SK-N-DZ (cell line): ENCODE measurements around the gene CSTF3.
"Not testable (repeated sequence)": the region's sequence is repeated elsewhere in the genome, so short reads cannot be mapped to it uniquely, and the experiment has no call there.

Source experiments
- DNase-seq: peaks from one replicate; pipeline ENCODE4 v3.0.0-alpha.2; 2015; ENCODE audit warnings: low spot score

CSTF3 gene

DNA sequence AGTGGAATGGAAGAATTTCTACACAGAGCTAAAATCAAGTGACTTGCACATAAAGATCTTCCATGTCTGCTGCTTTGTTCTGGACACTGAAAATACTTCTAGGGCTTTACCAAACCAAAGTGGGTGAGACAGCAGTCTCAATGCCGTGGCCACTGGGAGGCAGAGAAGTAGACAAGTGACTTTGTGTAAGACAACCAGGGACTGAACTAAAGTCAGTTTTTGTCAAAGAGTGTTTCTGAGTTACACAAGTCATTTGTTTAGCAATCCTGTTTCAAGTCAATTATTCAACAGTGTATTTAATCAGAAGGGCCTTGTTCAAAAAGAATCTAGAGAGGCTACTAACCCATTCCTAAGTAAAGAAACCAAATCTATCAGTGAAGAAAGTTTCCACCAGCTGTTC, 75.3 kb downstream of the CSTF3 start:
- DNase-seq, result no peak

DNA sequence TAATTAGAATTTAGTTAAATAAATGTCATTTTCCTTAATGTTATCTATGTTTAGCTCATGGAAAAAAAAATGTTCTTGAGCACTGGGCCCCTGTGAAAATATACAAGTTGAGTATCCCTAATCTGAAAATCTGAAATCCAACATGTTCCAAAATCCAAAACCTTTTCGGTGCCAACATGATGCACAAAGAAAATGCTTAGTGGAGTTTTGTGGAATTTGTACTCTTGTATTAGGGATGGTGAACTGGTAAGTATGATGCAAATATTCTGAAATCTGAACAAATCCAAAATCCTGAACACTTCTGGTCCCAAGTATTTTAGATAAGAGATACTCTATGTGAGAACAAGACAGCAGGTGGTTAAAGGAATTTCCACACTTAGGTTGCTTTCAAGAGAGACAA, 77.4 kb downstream of the CSTF3 start:
- no peak for DNase-seq

DNA sequence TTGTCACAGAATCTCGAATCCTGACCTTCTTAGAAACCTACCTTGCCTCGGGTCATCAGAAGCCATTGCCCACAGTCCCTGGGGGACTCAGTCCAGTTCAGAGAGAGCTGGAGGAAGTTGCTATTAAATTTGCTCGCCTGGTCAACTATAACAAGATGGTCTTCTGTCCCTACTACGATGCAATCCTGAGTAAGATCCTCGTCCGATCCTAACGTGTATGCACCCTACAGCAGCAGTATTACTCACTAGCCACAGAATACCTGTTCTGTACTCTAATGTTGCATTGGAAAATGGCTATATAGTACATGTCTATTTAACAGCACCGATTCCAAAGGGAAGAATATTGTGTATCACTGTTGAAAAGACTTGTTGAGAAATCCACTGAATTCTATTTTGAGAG, 88.8 kb downstream of the CSTF3 start:
- no peak for DNase-seq

DNA sequence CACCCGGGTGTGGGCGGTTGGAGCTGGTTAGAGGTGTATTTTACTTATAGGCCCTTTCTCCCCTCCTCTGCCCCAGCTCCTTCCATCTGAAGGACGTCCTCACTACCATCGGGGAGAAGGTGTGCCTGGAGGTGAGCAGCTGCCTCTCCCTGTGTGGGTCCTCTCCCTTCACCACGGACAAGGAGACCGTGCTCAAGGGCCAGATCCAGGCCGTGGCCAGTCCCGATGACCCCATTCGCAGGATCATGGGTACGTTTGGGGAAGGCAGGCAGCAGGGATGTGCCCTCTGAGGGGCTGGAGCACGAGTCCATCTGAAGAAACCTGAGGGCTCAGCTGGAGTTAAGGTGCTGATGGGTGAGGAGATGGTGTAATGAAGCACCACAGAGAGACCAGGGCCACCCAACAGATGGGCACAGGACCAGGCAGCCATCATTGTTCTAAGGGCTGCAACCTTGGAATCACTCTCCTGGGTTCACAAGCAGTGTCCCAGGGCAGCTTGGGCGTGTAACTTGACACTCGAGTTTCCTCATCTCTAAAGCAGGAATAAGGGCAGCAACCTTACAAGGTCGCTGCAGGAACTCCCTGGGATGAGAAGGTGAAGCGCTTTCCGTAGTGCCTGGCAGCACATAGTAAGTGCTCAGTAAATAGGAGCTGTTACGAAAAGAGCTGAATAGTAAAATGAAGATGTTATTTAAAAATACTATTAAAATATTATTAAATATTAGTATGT, 92.5 kb downstream of the CSTF3 start:
- DNase-seq, result no peak

DNA sequence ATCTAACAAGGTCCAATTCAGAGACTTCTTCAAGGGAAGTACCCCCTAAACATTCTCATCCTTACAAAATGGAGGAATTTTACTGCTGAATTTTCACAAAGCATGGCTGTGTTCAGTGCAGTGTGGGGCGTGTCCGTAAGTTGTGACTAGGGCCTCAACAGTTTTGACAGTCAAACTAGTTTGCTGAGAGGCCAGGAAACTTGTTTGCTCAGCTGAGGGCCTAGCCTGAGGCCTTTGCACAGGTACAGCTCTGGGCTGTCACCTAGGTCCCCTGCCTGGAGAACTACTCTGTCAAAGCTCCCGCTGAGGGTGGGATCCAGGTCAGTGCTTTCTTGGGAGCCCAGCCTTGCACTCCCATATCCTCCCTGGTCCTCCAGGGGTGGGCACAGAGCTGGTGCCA, 94.0 kb downstream of the CSTF3 start:
- no peak for DNase-seq

DNA sequence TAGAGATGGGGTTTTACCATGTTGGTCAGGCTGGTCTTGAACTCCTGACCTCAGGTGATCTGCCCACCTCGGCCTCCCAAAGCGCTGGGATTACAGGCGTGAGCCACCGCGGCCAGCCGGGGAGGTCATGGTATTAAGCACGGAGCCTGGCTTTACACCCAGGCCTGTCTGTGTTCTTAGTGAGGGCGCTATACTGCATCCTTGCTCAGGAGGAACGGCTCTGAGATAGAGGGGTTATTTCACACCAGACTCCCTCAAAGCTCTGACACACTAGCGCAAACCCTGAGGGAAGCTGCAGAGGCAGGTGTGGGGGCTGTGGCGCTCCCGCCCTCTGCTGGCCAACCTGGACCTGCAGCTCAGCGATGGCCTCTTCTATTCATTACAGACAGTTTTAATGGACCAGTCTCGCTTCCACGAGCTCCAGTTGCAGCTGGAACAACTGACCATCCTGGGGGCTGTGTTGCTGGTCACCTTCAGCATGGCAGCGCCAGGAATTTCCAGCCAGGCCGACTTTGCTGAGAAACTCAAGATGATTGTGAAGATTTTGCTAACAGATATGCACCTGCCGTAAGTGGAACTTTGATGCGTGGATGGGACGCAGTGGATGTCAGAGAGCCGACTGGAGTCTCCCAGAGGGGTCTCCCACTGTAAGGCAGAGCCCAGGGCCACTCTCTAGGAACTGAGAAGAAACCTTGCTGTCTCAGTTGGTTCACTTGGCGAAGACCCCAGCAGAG, 95.7 kb downstream of the CSTF3 start:
- DNase-seq, result peak; percentile 64

DNA sequence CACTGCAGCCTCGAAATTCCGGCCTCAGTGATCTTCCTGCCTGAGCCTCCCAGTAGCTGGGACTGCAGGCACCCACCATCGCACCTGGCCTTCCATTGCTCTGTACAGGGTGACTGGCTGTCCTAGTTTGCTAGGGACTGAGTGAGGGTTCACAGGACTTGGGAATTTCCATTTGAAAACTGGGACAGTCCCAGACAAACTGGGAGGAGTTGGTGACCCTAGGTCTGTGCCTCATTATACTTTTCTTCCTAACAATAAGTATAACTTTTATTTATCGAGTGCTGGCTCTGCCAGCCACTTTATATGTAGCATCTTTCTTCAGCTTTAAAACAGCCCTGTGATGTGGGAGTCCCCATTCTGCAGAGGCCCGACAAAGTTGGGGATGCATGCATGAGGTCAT, 96.4 kb downstream of the CSTF3 start:
- no peak for DNase-seq

DNA sequence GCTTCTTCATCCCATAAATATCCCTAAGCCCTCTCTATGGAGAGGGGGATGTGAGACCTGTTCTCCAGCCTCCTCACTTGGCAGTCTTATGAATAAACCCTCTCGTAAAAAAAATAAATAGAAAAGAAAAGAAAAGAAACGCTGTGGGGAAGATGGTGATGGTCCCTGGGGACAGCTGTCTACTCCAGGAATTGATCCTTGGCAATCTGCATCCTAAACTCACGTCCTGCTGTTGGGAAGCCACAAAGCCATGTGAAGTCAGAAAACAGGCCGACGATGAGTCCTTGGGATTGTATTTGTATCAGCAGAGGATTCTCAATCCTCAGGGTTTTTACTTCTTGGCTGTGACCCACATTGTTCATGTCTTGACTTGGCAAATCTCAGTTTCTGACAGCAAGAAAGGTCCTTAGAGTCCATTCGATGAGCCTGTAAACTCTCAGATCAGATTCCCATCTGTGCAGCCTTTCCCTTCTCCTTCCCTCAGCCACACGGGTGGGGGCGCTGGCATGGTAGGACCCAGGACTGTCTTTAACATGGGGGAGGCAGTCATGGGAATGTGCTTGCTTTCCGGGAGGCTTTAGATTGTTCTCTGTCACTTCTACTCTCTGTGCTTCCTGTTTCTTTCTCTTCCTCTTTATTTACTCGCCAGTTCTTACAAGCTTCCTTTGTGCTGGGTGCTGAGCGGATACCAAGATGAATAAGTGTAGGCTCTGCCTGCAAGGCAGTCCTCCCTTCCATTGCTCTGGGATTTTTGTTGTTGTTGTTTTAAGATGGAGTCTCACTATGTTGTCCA, 97.1 kb downstream of the CSTF3 start:
- DNase-seq, result no peak

DNA sequence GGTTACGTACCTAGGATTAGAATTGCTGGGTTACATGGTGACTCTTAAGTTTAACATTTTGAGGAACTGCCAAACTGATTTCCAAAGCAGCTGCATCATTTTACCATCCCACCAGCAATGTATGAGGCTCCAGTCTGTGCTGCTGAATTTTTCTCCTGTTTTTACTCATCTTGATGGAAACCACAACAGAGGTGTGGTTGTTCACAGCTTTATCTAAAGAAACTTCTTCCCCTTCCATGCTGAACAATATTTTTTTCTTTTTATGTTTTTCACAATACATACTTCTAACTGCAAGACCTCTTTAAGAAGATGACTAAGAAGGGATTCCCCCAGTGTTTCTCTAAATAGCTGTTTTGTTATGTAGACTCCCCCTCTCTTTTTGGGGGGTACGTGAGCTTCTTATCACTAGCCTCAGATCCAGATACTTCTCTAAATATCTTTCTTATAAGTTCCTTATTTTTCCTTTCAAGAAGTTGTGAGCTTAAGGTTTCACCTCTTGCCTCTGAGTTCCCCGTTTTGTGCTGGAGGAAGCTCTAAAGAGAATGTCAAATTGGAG, 97.9 kb downstream of the CSTF3 start:
- no peak for DNase-seq

DNA sequence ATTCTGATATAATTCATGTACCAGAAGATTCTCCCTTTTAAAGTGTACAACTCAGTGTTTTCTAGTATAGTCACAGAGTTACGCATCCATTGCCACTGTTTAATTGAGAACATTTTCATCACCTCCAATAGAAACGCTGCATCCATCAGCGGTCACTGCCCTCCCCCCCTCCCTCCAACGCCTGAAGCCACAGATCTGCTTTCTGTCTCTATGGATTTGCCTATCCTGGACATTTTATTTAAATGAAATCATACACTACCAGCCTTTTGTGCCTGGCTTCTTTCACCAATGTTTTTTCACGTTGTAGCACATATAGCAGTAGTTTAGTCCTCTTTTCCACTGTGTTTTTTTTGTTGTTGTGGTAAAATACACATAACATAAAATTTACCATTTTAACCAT, 99.1 kb downstream of the CSTF3 start:
- no peak for DNase-seq

DNA sequence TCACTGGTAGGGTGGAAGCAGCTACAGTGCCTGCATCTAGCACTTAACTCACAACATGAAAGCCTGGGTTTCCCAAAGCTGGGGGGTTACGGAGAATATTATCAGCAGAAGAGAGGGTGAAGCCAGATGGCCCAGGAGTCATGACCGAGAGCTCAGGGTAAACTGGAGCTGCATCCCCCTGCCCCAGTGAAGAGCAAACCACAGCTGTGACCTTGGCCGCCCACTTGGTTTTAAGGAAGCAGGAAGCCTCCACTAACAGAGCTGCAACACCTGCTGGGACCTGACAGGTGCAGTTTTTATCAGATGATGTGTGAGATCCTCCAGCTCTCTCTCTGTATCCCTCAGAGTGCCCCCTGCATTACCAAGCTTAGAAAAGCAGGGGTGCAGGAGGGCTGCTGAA, 101.0 kb downstream of the CSTF3 start:
- peak; percentile 22 for DNase-seq

DNA sequence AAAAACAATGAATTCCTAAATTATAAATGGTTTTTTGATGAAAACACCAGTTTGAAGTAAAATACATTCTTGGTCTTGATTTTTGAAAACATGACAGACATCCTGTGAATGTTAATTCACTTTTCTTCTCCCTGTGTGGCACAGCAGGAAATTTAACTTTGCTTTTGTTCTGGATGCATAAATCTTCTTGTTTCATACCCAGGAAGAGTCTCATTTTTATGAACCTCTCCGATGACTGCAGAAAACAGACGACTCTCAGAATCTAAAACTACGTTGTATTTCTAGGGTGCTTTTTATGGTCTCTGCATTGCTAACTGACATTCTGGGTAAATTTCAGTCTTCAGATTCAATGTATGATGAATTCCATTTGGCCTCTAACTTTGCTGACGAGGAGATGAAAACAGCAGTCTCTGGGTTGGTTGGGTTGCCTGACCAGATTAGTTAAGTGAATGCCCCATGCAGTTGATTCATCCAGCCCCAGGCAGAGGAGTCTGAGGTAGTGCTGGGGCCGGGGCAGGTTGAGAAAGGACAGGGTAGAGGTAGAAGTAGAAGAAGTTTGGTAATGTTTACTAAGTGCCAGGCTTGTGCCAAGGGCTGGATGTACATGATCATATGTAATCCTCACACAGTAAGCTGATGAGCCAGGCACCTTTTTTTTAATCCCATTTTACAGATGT, 101.8 kb downstream of the CSTF3 start:
- DNase-seq, result no peak

DNA sequence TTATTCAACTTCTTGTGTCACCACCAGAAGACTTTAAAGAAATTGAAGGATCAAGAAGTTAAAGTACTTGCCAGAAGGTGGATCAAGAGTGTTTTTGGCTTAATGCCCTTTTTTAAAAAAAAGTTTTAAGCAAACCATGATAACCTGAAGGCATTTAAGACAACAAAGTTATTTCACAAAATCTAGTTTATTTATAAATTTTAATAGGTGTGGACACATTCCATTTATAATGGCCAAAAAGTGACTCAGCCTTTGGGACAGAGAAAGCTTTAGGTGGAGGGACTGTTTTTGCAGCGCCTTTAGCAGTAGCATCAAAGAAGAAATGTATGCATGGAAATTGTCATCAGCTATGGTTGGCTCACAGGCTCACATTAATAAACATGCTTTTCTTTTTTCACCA, 104.0 kb downstream of the CSTF3 start:
- DNase-seq, result no peak

DNA sequence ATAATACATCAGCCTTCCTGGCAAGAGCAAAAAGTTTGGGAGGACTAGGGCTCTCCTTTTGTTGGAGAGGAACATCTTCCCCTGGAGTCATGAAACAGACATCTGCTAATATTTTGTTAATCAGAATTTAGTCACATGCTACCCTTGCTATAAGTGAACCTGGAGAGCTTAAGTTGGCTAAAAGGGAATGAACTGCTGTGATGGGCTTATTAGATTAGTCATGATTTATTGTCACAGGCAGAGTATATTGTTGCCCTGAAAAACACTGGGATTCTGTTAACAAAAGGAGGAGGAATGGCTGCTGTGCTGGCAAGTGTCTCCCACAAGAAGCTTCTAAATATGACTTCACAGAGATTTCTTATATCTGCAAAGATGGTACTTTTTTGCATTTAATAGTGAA, 105.9 kb downstream of the CSTF3 start:
- DNase-seq, result peak; percentile 75

DNA sequence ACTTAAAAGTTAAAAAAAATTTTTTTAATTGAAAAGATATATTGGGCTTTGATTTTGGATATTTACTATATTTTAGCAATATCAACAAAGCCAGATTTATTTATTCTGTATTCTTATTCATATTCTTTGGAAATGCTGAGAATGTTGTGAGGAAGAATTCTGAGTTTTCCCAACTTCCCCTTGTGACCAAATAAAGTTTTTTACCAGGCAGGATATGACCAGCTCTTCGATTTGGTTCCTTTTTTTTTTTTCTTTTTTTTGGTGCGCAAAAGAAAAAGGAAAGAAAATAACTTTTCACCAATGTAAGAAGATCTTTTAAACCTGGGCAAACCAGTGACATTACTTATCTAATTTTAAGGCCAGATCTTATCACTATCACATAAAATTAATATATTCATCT, 109.0 kb downstream of the CSTF3 start:
- no peak for DNase-seq

DNA sequence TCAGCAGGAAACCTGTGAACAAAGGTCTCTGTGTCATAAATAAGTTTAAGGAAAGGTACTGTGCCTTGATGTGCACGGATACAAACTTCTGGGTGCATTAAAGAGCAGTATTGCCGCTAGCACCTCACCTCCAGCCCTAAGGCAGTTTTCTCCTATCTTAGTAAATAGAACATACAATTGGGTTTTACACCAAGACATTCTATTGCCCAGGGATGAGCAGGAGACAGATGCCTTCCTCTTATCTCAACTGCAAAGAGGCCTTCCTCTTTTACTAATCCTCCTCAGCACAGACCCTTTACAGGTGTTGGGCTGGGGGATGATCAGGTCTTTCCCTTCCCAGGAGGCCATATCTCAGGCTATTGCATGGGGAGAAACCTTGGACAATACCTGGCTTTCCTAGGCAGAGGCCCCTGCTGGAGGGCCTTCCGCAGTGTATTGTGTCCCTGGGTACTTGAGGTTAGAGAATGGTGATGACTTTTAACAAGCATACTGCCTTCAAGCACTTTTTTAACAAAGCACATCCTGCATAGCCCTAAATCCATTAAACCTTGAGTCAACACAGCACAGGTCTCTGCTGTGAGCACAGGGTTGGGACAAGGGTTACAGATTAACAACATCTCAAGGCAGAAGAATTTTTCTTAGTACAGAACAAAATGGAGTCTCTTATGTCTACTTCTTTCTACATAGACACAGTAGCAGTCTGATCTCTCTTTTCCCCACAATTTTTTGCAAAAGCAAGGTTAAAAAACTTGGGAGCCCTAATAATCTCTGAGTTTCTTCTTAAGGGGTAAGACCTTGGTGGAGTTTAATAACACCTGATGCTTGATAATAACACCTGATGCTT, 111.5 kb downstream of the CSTF3 start:
- not testable (repeated sequence) for DNase-seq

DNA sequence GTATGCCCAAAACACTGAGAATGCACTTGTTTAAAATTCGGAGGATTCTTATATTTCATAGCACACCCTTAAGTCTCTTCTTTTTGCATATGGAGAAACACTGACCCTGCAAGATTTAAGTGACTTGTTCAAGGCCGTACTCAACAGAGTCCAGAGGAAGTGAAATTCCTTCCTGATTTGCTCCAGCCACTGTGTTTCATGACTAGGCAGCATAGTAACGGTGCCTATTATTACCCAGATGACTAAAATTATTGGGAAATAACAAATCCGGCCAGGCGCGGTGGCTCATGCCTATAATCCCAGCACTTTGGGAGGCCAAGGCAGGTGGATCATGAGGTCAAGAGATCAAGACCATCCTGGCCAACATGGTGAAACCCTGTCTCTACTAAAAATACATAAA, 112.6 kb downstream of the CSTF3 start:
- not testable (repeated sequence) for DNase-seq

DNA sequence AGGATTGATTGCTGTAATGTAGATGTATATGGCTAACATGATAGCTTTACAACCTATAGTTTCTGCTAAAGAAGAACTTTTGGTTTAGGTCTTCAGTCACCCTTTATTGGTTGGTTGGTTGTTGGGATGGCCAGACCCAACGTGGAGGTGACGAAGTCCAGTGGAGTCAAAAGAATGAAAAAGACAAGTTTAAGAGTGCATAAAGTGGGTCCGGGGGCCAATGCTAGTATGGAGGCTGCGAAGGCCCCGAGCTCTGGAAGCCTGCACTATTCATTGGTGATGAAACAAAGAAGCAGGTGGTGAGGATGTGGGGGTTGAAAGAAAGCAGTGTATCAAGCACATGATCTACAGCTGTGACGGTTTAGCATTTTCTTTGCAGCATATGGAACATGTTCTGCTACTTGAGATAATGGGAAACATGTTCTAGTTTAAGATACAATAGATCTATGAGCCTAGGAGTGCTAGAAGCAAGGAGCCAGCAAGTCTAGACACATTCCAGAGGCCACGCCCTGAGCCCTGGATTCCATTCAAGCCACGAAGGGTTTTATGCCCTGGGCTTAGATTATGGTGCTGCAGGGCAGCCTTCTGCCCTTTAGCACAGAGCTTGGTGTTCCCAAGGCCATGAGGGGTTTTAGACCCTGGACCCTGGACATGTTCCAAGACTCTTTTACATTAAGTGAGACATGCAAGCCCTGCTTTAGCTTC, 115.6 kb downstream of the CSTF3 start:
- DNase-seq, result no peak

DNA sequence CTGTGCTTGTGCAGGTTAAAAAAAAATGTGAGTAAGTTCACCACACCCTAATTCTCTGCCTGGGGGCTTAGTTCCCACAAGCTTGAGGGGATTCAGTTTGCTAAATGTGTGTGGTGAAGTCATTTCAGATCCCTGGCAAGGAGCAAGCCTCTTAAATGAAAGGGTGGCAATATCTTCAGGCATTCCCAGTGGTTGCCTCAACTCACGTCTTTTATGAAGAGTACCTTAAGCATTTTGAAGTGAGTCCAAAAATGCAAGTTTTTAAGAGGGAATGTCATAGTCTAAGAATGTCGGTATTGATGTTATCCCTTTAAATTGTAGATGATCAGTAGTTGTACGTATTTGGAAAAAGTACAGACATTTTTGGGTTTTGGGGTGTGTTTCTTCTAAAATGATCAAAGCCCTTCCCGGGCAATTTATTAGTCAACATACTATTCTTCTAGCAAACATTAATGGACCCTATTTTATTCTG, 117.0 kb downstream of the CSTF3 start:
- no peak for DNase-seq
